Kidney (tissue), 14 donors: Measurements from ENCODE around the gene TMEM255B. TPM values are rescaled to one million over a fixed set of nuclear protein-coding genes. Genes with fewer than 3 reads are reported as not detected.

Source experiments
- DNase-seq, 5 donors: peaks; one replicate each; pipeline ENCODE4 v3.0.0-alpha.2; 2013 to 2020
- FAIRE-seq: peaks from 2 replicates; lab custom pipeline; 2012; peaks lifted over from hg19 to GRCh38; lab: Jason Lieb, UNC
- H3K27ac ChIP-seq, 2 donors: one replicate each; pipeline ENCODE4 v1.7.0; 2013; ENCODE audit warnings: low read depth in 2 of 2, low read length in 2 of 2, inconsistent platforms in 1 of 2
- H3K27me3 ChIP-seq: one replicate; pipeline ENCODE4 v1.7.1; 2013; ENCODE audit warnings: low read length, inconsistent platforms; ENCODE audit not compliant: control insufficient read depth, insufficient read depth
- H3K36me3 ChIP-seq, 3 donors: one replicate each; pipeline versions ENCODE4 v1.7.0 to v1.7.1; 2013; ENCODE audit warnings: low read length in 3 of 3, control low read depth in 1 of 3, inconsistent platforms in 1 of 3; ENCODE audit not compliant: insufficient read depth in 3 of 3, control insufficient read depth in 2 of 3
- H3K4me1 ChIP-seq, 3 donors: one replicate each; pipeline versions ENCODE4 v1.7.0 to v1.7.1; 2013; ENCODE audit warnings: low read length in 3 of 3, inconsistent platforms in 1 of 3, low read depth in 1 of 3; ENCODE audit not compliant: control insufficient read depth in 2 of 3, insufficient read depth in 2 of 3
- H3K4me3 ChIP-seq, 3 donors: one replicate each; pipeline versions ENCODE4 v1.7.0 to v1.8.1; 2013; ENCODE audit warnings: low read length in 3 of 3, control low read depth in 1 of 3, inconsistent platforms in 1 of 3
- H3K9ac ChIP-seq, 3 donors: one replicate each; pipeline versions ENCODE4 v1.7.0 to v1.7.1; 2013; ENCODE audit warnings: low read length in 3 of 3, control low read depth in 1 of 3, inconsistent platforms in 1 of 3
- H3K9me3 ChIP-seq, 3 donors: one replicate each; pipeline versions ENCODE4 v1.7.0 to v1.7.1; 2013; ENCODE audit warnings: low read length in 3 of 3, control low read depth in 1 of 3, inconsistent platforms in 1 of 3; ENCODE audit not compliant: control insufficient read depth in 2 of 3, insufficient read depth in 1 of 3
- CTCF ChIP-seq: IDR thresholded peaks from 3 replicates; pipeline ENCODE4 v1.5.1; 2012; ENCODE audit warnings: mild to moderate bottlenecking, moderate library complexity, borderline replicate concordance; ENCODE audit not compliant: insufficient read depth; ENCODE audit errors: extremely low read depth
- intact Hi-C: fragments of 100-400 bp; cut with DNase I; formaldehyde crosslinking; loops from one replicate; pipeline ENCODE4 v1.11.1; 2022
- polyA plus RNA-seq: library from polyadenylated mRNA; stranded (reverse); fragments of 350-450 nt; fragmentation: Illumina TruSeq; extraction: RNeasy Lipid Tissue Mini Kit (QIAGEN cat#74804); gene quantifications from one replicate; pipeline ENCODE4 v1.2.3, GENCODE V29; 2014; ENCODE audit warnings: low read depth, low replicate concordance; ENCODE audit not compliant: insufficient read depth
- total RNA-seq: library from RNA; stranded (reverse); fragmentation: NEBNext Ultra II Directional; extraction: Animal tissue kit (Norgen Biotek cat#: 25700); gene quantifications from one replicate; pipeline ENCODE4 v1.2.1, GENCODE V29; 2021
- donor health status: control.
- donor health status: control.
- donor health status: control.
- donor health status: control.
- donor health status: control.
- donor health status: DM: yes; HTN: yes; CAD: no.
- donor health status: Normal renal cell carcinoma (clear cell type).

TMEM255B gene
- total and polyA plus RNA-seq, 2 donors from 2014 or later = 11.9 to 29.3 TPM

GRCh38 chr13:113769106-113769505 lies 10.1 kb downstream of the TMEM255B start:
- H3K9ac ChIP-seq = no peak overlapping the region
- DNase-seq (no peak), FAIRE-seq (no peak)
- H3K9me3 ChIP-seq = no peaks in the 10 kb centered on the region
- no peak overlapping the region for H3K4me3 ChIP-seq
- peaks cover 0 to 4% (median 0%) of the 10 kb centered on the region in 3 donors for H3K4me1 ChIP-seq
- H3K27ac ChIP-seq = no peak overlapping the region
- no peaks in the 10 kb centered on the region for H3K36me3 ChIP-seq
- intact Hi-C loops = no loop called here
- TF ChIP-seq CTCF = no peak
- no peaks in the 10 kb centered on the region for H3K27me3 ChIP-seq

- H3K9me3 ChIP-seq = no peaks in the 10 kb centered on the region
- no peak for TF ChIP-seq CTCF
- peaks cover 0 to 11% (median 0%) of the 10 kb centered on the region in 3 donors for H3K4me1 ChIP-seq
- H3K36me3 ChIP-seq = no peaks in the 10 kb centered on the region
- no peak for FAIRE-seq
- no peak overlapping the region for H3K4me3 ChIP-seq
- H3K27ac ChIP-seq = no peak overlapping the region
- DNase-seq = no peak
- no peak overlapping the region for H3K9ac ChIP-seq
- H3K27me3 ChIP-seq = no peaks in the 10 kb centered on the region
- intact Hi-C loops = no loop called here
Measured at GRCh38 chr13:113769881-113770280, 10.9 kb downstream of the TMEM255B start.

GRCh38 chr13:113770441-113770840 lies 11.4 kb downstream of the TMEM255B start:
- TF ChIP-seq CTCF = no peak
- H3K9me3 ChIP-seq = no peaks in the 10 kb centered on the region
- H3K27me3 ChIP-seq = no peaks in the 10 kb centered on the region
- H3K9ac ChIP-seq = no peak overlapping the region
- intact Hi-C loops = no loop called here
- no peak for FAIRE-seq
- peak in 1 of 5 donors; percentile 16 for DNase-seq
- H3K4me1 ChIP-seq = peaks cover 0 to 12% (median 0%) of the 10 kb centered on the region in 3 donors
- H3K36me3 ChIP-seq = no peaks in the 10 kb centered on the region
- H3K27ac ChIP-seq = no peak overlapping the region
- H3K4me3 ChIP-seq = no peak overlapping the region

- Histone ChIP-seq H3K27me3 (no peaks in the 10 kb centered on the region), H3K36me3 (no peaks in the 10 kb centered on the region), H3K4me1 (peaks cover 0 to 12% (median 0%) of the 10 kb centered on the region in 3 donors), H3K27ac (no peak overlapping the region), H3K9ac (no peak overlapping the region), H3K4me3 (no peak overlapping the region), H3K9me3 (no peaks in the 10 kb centered on the region)
- no peak for TF ChIP-seq CTCF
- intact Hi-C loops = no loop called here
- peak in 1 of 5 donors; percentile 11 for DNase-seq
- FAIRE-seq = no peak
Measured at GRCh38 chr13:113770937-113771336, 11.9 kb downstream of the TMEM255B start.
